Measurements from ENCODE around the gene PHAX.
"Not testable (repeated sequence)": the region's sequence is repeated elsewhere in the genome, so short reads cannot be mapped to it uniquely, and the experiment has no call there.

PHAX gene

DNA sequence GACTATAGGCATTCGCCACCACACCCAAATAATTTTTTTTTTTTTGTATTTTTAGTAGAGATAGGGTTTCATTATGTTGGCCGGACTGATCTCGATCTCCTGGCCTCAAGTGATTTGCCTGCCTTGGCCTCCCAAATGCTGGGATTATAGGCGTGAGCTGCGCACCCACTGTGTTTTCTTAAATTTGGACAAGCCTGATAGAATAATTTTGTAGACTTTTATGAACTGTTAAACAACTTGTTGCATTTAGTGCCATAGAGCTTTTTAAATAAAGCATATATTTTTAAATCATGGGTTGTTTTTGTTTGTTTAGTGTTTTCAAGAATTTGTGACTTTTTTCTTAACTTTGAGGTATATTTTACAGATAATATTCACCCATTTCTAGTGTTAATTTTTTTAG is 4.8 kb downstream of the PHAX start:
- no peak for DNase-seq

- no peak for DNase-seq
These were observed 9.4 kb downstream of the PHAX start for GRCh38 chr5:126610160-126610559.

- no peak for DNase-seq
These were observed 9.9 kb downstream of the PHAX start for GRCh38 chr5:126610616-126611015.

- DNase-seq = no peak
These were observed 13.3 kb downstream of the PHAX start for GRCh38 chr5:126613941-126614592.

- DNase-seq = no peak
These were observed 14.5 kb downstream of the PHAX start for GRCh38 chr5:126615286-126615685.

DNA sequence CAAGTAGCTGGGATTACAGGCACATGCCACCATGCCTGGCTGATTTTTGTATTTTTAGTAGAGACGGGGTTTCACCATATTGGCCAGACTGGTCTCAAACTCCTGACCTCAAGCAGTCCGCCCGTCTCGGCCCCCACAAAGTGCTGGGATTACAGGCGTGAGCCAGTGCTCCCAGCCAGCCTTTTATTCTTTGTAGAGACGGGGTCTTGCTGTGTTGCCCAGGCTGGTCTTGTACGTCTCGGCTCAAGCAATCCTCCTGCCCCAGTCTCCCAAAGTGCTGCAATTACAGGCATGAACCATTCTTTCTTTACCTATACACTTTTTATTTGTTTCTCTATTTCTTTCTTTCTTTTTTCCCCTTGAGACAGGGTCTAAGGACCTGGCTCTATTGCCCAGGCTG is 16.9 kb downstream of the PHAX start:
- DNase-seq = not testable (repeated sequence)

GRCh38 chr5:126619781-126620180 is 19.0 kb downstream of the PHAX start:
- DNase-seq = no peak

- no peak for DNase-seq
These were observed 23.8 kb downstream of the PHAX start for GRCh38 chr5:126624534-126624933.

GRCh38 chr5:126628102-126628501 is 27.4 kb downstream of the PHAX start:
- no peak for DNase-seq

GRCh38 chr5:126631920-126632319 is 31.2 kb downstream of the PHAX start:
- no peak for DNase-seq

DNA sequence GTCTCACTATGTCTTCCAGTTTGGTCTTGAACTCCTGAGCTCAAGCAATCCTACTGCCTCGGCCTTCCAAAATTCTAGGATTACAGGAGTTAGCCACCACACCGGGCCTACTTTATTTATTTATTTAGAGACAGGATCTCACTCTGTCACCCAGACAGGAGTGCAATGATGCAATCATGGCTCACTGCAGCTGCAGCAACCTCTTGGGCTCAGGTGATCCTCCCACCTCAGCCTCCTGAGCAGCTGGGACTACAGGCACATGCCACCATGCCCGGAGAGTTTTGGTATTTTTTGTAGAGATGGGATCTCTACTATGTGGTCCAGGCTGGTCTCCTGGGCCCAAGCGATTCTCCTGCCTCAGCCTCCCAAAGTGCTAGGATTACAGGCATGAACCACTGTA is 32.8 kb downstream of the PHAX start:
- peak; percentile 2 for DNase-seq

DNA sequence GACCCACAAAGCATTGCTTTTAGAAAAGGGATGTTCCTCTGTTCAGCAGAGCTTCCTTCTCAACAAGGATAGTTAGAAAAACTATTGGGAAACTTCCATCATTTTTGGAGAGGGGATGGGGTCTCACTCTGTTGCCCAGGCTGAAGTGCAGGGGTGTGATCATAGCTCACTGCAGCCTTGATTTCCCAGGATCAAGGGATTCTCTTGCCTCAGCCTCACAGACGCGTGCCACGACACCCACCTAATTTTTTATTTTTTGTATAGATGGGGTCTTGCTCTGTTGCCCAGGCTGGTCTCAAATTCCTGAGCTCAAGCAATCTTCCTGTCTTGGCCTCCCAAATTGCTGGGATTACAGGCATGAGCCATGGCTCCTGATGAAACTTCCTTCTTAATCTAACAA is 34.8 kb downstream of the PHAX start:
- DNase-seq = no peak

- DNase-seq = no peak
These were observed 36.2 kb downstream of the PHAX start for GRCh38 chr5:126636956-126637355.

DNA sequence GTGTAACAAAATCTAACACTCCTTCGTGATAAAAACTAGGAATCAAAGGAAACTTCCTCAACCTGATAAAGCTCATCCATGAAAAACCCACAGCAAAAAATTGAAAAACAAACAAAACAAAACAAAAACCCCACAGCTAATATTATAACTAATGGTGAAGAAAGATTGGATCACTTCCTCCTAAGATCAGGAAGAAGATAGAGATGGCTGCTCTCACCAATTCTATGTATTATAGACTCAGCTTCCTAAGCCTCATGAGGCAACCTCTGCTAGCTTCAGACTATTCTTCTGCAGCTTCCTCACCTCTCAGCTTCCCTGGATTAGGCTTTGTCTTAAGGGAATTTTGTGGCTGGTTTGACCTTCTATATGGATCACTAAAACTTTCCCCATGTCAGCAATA is 40.1 kb downstream of the PHAX start:
- no peak for DNase-seq

DNA sequence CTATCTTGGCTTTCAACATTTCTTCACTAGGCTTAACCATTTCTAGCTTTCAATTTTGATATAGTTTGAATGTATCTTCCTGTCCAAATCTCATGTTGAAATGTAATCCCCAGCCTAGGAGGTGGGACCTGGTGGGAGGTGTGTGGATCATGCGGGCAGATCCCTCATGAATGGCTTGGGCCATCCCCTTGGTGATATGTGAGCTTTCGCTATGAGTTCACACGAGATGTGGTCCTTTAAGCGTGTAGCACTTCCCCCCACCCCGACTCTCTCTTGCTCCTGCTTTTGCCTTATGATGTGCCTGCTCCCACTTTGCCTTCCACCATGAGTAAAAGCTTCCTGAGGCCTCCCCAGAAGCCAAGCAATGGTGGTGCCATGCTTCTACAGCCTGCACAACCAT is 40.6 kb downstream of the PHAX start:
- no peak for DNase-seq

DNA sequence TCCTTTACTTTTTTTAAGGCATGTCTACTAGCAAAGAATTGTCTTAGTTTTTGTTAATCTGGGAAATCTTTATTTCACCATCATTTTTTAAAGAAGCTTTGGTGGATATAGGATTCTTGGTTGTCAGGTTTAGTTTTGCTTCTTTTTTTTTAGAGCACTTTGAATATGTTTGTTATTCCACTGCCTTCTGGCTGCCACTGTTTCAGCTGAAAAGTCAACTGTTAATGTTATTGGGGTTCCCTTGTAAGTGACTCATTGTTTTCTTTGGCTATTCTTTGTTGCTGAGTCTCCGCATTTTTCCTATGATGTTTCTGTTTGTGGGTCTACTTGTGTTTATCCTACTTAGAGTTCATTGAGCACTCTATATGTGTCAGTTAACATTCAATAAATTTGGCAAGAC is 44.4 kb downstream of the PHAX start:
- DNase-seq = no peak

GRCh38 chr5:126647071-126647470 is 46.3 kb downstream of the PHAX start:
- DNase-seq = no peak

- no peak for DNase-seq
These were observed 47.7 kb downstream of the PHAX start for GRCh38 chr5:126648471-126648870.

DNA sequence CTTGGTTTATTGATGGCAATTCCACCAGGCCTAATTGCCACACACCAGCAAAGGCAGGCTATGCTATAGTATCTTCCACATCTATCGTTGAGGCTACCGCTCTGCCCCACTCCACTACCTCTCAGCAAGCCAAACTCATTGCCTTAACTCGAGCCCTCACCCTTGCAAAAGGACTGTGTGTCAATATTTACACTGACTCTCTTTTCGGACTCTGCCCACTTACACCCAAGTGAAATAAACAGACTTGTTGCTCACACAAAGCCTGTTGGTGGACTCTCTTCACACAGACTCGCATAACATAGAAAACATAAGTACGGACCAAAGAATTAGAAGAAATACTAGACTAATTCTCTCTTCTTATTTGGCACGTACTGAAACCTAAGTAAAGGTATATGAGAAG is 48.3 kb downstream of the PHAX start:
- peak; percentile 7 for DNase-seq

- not testable (repeated sequence) for DNase-seq
These were observed 49.0 kb downstream of the PHAX start for GRCh38 chr5:126649709-126650108.

- DNase-seq = no peak
These were observed 49.7 kb downstream of the PHAX start for GRCh38 chr5:126650463-126650862.

DNA sequence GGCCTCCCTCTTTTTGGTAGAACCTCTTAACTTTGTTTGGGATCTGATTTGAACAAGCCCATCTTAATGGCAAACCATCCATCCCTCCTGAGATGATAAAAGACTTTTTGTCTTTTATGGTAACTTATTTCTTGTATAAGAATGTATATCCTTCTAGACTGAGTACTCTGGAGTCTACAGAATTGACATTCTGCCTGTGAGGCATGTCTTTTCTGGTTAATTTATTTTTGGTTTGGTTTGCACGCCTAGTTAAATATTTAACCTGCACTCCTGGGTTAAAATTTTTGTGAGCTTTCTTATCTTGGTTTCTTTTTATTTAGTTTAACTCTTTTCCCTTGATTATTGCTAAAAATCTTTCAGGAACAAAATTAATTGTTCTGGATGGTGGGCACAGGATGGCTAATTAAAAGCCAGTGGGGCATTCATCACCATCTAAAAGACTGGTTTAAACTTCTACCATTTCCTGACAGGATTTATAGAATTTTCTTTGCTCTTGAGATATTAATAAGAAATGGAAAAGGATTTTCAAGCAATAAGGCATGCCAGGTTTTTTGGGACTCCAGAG is 50.3 kb downstream of the PHAX start:
- DNase-seq = no peak

DNA sequence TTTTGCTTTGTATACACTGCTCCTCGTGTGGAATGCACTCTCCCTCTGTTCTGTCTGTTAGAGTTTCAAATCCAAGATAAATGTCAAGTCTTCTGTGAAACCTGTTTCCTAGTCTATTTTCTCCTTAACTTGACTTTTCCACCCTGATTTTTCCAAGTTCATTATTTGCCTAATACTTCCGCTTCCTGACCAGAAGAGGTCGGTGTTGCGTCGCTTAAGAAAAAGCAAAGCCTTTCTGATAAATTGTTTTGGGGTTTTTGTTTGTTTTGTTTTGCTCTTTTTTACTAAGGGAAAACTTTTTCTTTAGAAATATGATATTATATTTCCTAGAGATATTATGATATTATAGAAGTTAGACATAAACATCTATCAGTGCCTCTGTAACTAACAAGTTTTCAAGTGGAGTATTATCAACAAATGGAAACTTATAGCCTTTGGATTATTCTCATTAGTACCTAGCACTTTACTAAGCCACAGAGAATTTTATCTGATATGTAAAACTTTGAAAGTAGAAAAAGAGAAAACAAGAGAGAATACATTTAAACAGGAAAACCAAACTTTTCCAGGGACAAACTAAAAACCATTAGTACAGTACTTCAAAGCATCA is 55.8 kb downstream of the PHAX start:
- DNase-seq = no peak

GRCh38 chr5:126658561-126658960 is 57.8 kb downstream of the PHAX start:
- no peak for DNase-seq

Measured in SHP77 treated with DMSO at 0.1 percent for 48 hours (cell line).